WTC11 (cell line): ENCODE data around the gene SCGB3A2.
A peak's percentile ranks its signal among the peaks of the same experiment; 100 is the strongest.

ENCODE experiments used
- ATF1 ChIP-seq: sonication (generic); formaldehyde crosslinking; IDR thresholded peaks from 2 replicates; pipeline ENCODE4 v1.8.1; 2023; ENCODE audit warnings: mild to moderate bottlenecking, moderate library complexity, missing genetic modification reagents
- ATF2 ChIP-seq: sonication (generic); formaldehyde crosslinking; IDR thresholded peaks from 2 replicates; pipeline ENCODE4 v1.8.1; 2022; ENCODE audit warnings: low read depth, missing genetic modification reagents, borderline replicate concordance
- CBFB ChIP-seq: sonication (generic); formaldehyde crosslinking; IDR thresholded peaks from 2 replicates; pipeline ENCODE4 v1.8.1; 2022; ENCODE audit warnings: mild to moderate bottlenecking, low read depth, missing genetic modification reagents
- CTCF ChIP-seq: fragments of 200-600 bp; IDR thresholded peaks from 2 replicates; pipeline ENCODE4 v1.8.0; 2022; ENCODE audit warnings: antibody characterized with exemption
- ESRRA ChIP-seq: sonication (generic); formaldehyde crosslinking; IDR thresholded peaks from 2 replicates; pipeline ENCODE4 v1.8.1; 2022; ENCODE audit warnings: mild to moderate bottlenecking, missing genetic modification reagents, borderline replicate concordance
- JUN ChIP-seq: sonication (generic); formaldehyde crosslinking; IDR thresholded peaks from 2 replicates; pipeline ENCODE4 v1.8.0; 2023; ENCODE audit warnings: mild to moderate bottlenecking, missing genetic modification reagents
- NFYB ChIP-seq: sonication (generic); formaldehyde crosslinking; conservative IDR thresholded peaks from 2 replicates; pipeline ENCODE4 v1.8.0; 2022; ENCODE audit warnings: low read depth, missing genetic modification reagents
- RELA ChIP-seq: sonication (generic); formaldehyde crosslinking; IDR thresholded peaks from 2 replicates; pipeline ENCODE4 v1.8.1; 2022; ENCODE audit warnings: missing genetic modification reagents, mild to moderate bottlenecking, borderline replicate concordance
- TEAD1 ChIP-seq: sonication (generic); formaldehyde crosslinking; IDR thresholded peaks from 2 replicates; pipeline ENCODE4 v1.8.0; 2022; ENCODE audit warnings: mild to moderate bottlenecking, missing genetic modification reagents
- ZNF121 ChIP-seq: sonication (generic); formaldehyde crosslinking; IDR thresholded peaks from 2 replicates; pipeline ENCODE4 v1.8.0; 2023; ENCODE audit warnings: missing genetic modification reagents
- TF ChIP-seq, protein P1 (sequence below): sonication (generic); formaldehyde crosslinking; IDR thresholded peaks from 2 replicates; pipeline ENCODE4 v1.8.1; 2022; ENCODE audit warnings: missing genetic modification reagents, borderline replicate concordance
- TF ChIP-seq, protein P2 (sequence below): sonication (generic); formaldehyde crosslinking; IDR thresholded peaks from 2 replicates; pipeline ENCODE4 v1.8.0; 2023; ENCODE audit warnings: missing genetic modification reagents, mild to moderate bottlenecking, borderline replicate concordance

DNA sequence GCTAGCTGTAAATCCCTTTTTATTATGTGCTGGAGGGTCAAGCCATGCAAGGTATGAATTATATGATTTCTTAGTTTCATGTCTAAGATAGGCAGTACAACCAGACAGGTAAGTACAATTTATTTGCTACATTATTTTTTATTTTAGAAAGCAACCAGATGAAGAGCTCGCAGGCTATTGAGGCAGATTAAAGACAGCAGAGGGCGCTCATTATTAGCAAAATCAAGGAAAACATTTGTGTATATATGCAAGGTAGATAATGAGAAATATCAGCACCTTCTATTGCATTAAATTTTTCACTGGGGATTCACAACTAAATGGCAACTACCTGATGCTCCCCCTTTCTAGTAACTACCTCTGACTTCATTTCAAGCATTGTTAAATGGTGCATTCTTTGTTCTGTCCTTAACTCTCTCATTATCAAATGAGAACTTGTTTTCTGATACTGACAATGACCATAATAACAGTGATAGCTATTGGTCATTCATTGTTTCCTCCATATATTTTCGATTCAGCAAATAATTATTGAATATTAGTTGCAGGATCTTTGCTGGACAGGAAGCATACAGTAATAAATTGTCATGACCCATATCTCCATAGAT, 8.6 kb downstream of the SCGB3A2 start:
- TF ChIP-seq ATF2, result no peak
- peak; percentile 37; the same call in 1 of the 2 replicates for TF ChIP-seq CTCF
- no peak for TF ChIP-seq RELA (CRISPR knock-in tag)
- no peak for TF ChIP-seq ZNF121 (CRISPR knock-in tag)
- no peak for TF ChIP-seq CBFB (CRISPR knock-in tag)
- TF ChIP-seq NFYB (CRISPR knock-in tag), result no peak
- TF ChIP-seq ATF1 (CRISPR knock-in tag), result no peak
- TF ChIP-seq, protein P1, sequence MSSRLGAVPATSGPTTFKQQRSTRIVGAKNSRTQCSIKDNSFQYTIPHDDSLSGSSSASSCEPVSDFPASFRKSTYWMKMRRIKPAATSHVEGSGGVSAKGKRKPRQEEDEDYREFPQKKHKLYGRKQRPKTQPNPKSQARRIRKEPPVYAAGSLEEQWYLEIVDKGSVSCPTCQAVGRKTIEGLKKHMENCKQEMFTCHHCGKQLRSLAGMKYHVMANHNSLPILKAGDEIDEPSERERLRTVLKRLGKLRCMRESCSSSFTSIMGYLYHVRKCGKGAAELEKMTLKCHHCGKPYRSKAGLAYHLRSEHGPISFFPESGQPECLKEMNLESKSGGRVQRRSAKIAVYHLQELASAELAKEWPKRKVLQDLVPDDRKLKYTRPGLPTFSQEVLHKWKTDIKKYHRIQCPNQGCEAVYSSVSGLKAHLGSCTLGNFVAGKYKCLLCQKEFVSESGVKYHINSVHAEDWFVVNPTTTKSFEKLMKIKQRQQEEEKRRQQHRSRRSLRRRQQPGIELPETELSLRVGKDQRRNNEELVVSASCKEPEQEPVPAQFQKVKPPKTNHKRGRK (CRISPR knock-in tag), result no peak
- no peak for TF ChIP-seq JUN (CRISPR knock-in tag)
- no peak for TF ChIP-seq TEAD1 (CRISPR knock-in tag)
- TF ChIP-seq ESRRA (CRISPR knock-in tag), result no peak
- TF ChIP-seq, protein P2, sequence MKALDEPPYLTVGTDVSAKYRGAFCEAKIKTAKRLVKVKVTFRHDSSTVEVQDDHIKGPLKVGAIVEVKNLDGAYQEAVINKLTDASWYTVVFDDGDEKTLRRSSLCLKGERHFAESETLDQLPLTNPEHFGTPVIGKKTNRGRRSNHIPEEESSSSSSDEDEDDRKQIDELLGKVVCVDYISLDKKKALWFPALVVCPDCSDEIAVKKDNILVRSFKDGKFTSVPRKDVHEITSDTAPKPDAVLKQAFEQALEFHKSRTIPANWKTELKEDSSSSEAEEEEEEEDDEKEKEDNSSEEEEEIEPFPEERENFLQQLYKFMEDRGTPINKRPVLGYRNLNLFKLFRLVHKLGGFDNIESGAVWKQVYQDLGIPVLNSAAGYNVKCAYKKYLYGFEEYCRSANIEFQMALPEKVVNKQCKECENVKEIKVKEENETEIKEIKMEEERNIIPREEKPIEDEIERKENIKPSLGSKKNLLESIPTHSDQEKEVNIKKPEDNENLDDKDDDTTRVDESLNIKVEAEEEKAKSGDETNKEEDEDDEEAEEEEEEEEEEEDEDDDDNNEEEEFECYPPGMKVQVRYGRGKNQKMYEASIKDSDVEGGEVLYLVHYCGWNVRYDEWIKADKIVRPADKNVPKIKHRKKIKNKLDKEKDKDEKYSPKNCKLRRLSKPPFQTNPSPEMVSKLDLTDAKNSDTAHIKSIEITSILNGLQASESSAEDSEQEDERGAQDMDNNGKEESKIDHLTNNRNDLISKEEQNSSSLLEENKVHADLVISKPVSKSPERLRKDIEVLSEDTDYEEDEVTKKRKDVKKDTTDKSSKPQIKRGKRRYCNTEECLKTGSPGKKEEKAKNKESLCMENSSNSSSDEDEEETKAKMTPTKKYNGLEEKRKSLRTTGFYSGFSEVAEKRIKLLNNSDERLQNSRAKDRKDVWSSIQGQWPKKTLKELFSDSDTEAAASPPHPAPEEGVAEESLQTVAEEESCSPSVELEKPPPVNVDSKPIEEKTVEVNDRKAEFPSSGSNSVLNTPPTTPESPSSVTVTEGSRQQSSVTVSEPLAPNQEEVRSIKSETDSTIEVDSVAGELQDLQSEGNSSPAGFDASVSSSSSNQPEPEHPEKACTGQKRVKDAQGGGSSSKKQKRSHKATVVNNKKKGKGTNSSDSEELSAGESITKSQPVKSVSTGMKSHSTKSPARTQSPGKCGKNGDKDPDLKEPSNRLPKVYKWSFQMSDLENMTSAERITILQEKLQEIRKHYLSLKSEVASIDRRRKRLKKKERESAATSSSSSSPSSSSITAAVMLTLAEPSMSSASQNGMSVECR, result no peak
